IMR-90 (cell line): Measurements from ENCODE around the gene PPP2R1A.

Experiments
- CTCF ChIP-seq: conservative IDR thresholded peaks from 2 replicates; pipeline ENCODE4 v1.5.1; 2012; ENCODE audit warnings: mild to moderate bottlenecking, low read depth, low read length, improper control_type of control experiment
- ELK1 ChIP-seq: fragments of 150-350 bp; IDR thresholded peaks from 2 replicates; pipeline ENCODE4 v1.6.1; 2016; ENCODE audit warnings: low read depth, mild to moderate bottlenecking, low read length, moderate library complexity, borderline replicate concordance
- FOS ChIP-seq: fragments of 150-350 bp; IDR thresholded peaks from 2 replicates; pipeline ENCODE4 v1.6.1; 2016; ENCODE audit warnings: low read depth, low read length
- MAZ ChIP-seq: IDR thresholded peaks from 2 replicates; pipeline ENCODE4 v1.6.1; 2012; ENCODE audit warnings: low read depth, mild to moderate bottlenecking, low read length, improper control_type of control experiment, moderate library complexity, borderline replicate concordance
- MXI1 ChIP-seq: IDR thresholded peaks from 2 replicates; pipeline ENCODE4 v1.6.1; 2012; ENCODE audit warnings: low read depth, mild to moderate bottlenecking, low read length, moderate library complexity, borderline replicate concordance
- NFE2L2 ChIP-seq: fragments of 150-350 bp; IDR thresholded peaks from 2 replicates; pipeline ENCODE4 v1.6.1; 2016; ENCODE audit warnings: low read depth, mild to moderate bottlenecking, low read length
- POLR2A ChIP-seq: IDR thresholded peaks from 2 replicates; pipeline ENCODE4 v1.6.1; 2012; ENCODE audit warnings: mild to moderate bottlenecking, low read depth, low read length
- RAD21 ChIP-seq: IDR thresholded peaks from 2 replicates; pipeline ENCODE4 v1.6.1; 2012; ENCODE audit warnings: low read length, improper control_type of control experiment
- RCOR1 ChIP-seq: IDR thresholded peaks from 2 replicates; pipeline ENCODE4 v1.6.1; 2012; ENCODE audit warnings: mild to moderate bottlenecking, low read length, improper control_type of control experiment; ENCODE audit not compliant: insufficient replicate concordance
- USF2 ChIP-seq: fragments of 150-350 bp; IDR thresholded peaks from 2 replicates; pipeline ENCODE4 v1.6.1; 2017; ENCODE audit warnings: mild to moderate bottlenecking, antibody characterized with exemption, low read length, low read depth

- TF ChIP-seq CTCF = no peak
- no peak for TF ChIP-seq RCOR1
- no peak for TF ChIP-seq ELK1
- no peak for TF ChIP-seq FOS
- no peak for TF ChIP-seq MAZ
- TF ChIP-seq NFE2L2 = no peak
- TF ChIP-seq POLR2A = no peak
- no peak for TF ChIP-seq RAD21
- TF ChIP-seq USF2 = no peak
- no peak for TF ChIP-seq MXI1
Measured at GRCh38 chr19:52273301-52273700, 83.4 kb downstream of the PPP2R1A start.
